MM.1S (cell line): ENCODE data around the gene C6orf136.

Source experiments
- CTCF ChIP-seq: fragments of 300-600 bp; sonication (generic); IDR thresholded peaks from 2 replicates; pipeline ENCODE4 v1.5.1; 2016; ENCODE audit warnings: antibody characterized with exemption, low read length, mixed read lengths
- EZH2 ChIP-seq: fragments of 300-600 bp; sonication (generic); optimal IDR thresholded peaks from 2 replicates; pipeline ENCODE3; 2017; ENCODE audit warnings: low read depth, mild to moderate bottlenecking, antibody characterized with exemption, low read length, mixed read lengths
- EZH2phosphoT487 ChIP-seq: fragments of 300-600 bp; sonication (generic); IDR thresholded peaks from 2 replicates; pipeline ENCODE4 v1.6.1; 2018; ENCODE audit warnings: antibody characterized with exemption, low read length

- TF ChIP-seq CTCF (no peak), EZH2 (no peak), EZH2phosphoT487 (no peak)
Measured at GRCh38 chr6:30688569-30688968, 41.6 kb downstream of the C6orf136 start.
